AG10803 (cell line): ENCODE measurements around the gene SORBS2.

Experiments
- DNase-seq: peaks from one replicate; pipeline ENCODE4 v3.0.0; 2010; ENCODE audit warnings: low read depth
- H3K4me3 ChIP-seq: 2 replicates; pipeline ENCODE4 v1.5.1; 2011; ENCODE audit warnings: mild to moderate bottlenecking, low read length, control low read depth
- CTCF ChIP-seq: conservative IDR thresholded peaks from 2 replicates; pipeline ENCODE4 v1.5.1; 2011; ENCODE audit warnings: mild to moderate bottlenecking, low read length, control low read depth, inconsistent platforms

Gene SORBS2

GRCh38 chr4:185582651-185583400, 229.2 kb downstream of the SORBS2 start:
- TF ChIP-seq CTCF, result no peak
- no peak overlapping the region for H3K4me3 ChIP-seq
- DNase-seq, result no peak

GRCh38 chr4:185580699-185581098, 231.3 kb downstream of the SORBS2 start:
- TF ChIP-seq CTCF, result no peak
- no peak overlapping the region for H3K4me3 ChIP-seq
- DNase-seq, result no peak

GRCh38 chr4:185578284-185578683, 233.7 kb downstream of the SORBS2 start:
- DNase-seq, result no peak
- TF ChIP-seq CTCF, result no peak
- H3K4me3 ChIP-seq, result no peak overlapping the region

- DNase-seq, result no peak
- H3K4me3 ChIP-seq, result no peak overlapping the region
- TF ChIP-seq CTCF, result no peak
Observed at GRCh38 chr4:185576962-185577950, 234.7 kb downstream of the SORBS2 start.

- TF ChIP-seq CTCF, result no peak
- no peak for DNase-seq
- H3K4me3 ChIP-seq, result no peak overlapping the region
Observed at GRCh38 chr4:185576314-185576961, 235.6 kb downstream of the SORBS2 start.

- no peak overlapping the region for H3K4me3 ChIP-seq
- DNase-seq, result peak; percentile 55
- no peak for TF ChIP-seq CTCF
Observed at GRCh38 chr4:185573651-185574199, 238.3 kb downstream of the SORBS2 start.
